ENCODE measurements around the gene SSRP1.

Gene SSRP1

DNA sequence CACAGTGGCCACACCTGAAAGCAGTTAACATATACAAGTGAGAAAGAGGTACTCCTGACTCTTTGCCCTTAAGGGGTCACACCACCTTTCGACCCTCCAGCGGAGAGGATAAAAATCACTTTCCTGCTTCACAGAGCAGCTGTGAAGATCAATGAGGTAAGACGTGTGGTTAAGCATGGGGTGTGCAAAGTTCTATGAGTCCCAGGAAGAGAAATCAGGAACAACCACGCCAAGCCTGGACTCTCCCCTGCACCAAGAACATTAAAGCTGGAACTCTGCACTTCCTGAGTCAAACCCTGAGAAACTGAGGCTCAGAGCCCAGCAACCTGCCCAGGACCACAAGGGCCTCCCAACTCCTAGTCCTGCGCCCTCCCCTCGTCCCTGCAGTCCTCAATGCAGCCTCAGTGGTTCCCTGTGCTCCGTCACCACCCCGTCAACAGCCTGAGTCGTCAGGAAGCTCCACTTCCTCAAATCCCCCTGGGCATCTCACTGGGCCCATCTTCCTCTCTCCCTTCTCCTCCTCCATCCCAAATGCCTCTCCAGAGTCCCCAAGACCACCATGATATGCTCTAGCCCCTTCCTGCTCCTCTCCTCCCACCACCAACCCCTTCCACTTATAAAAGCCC, 28.6 kb downstream of the SSRP1 start:
- H3K27ac ChIP-seq (ENCODE audit: low read depth, low read length) = no peak overlapping the region
- peaks cover 27% of the 10 kb centered on the region for H3K4me1 ChIP-seq (ENCODE audit: control insufficient read depth, insufficient read depth, low read length)
- no peak overlapping the region for H3K4me3 ChIP-seq (ENCODE audit: low read depth, low read length)
- H3K27me3 ChIP-seq (ENCODE audit: control insufficient read depth, insufficient read depth, low read length) = no peaks in the 10 kb centered on the region
- H3K9me3 ChIP-seq (ENCODE audit: control insufficient read depth, insufficient read depth, low read depth, low read length) = no peaks in the 10 kb centered on the region
- peaks cover 68% of the 10 kb centered on the region for H3K36me3 ChIP-seq (ENCODE audit: control insufficient read depth, insufficient read depth, low read length)
- H3K9ac ChIP-seq (ENCODE audit: low read length) = no peak overlapping the region

DNA sequence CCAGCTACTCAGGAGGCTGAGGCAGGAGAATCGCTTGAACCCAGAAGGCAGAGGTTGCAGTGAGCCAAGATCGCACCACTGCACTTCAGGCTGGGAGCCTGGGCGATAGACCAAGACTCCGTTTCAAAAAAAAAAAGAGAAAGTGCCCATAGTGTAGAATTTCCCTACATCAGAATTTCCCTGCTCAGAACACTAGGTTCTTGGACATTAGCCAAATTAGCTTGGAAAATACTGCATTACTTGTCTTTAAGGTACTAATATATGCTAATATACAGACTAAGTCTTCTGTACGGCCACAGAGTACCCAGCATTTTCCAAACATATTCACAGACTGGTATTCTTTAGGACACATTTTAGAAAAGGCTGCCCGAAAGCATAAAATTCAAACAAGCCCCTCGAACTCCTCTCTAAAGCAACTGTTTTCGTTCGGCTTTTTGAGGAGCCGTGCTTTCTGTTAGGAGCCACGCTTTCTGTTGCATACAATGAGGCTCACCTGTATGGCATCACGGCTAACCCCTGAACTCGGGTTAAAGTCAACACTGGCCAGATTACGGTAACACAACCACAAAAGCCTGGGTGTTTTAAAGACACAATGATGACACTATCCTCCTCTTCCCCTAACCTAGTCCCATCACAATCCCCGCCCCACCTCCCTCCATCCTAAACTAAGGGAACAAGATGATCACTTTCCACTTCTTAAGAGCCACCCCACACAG, 29.4 kb downstream of the SSRP1 start:
- peaks cover 22% of the 10 kb centered on the region for H3K4me1 ChIP-seq (ENCODE audit: control insufficient read depth, insufficient read depth, low read length)
- H3K36me3 ChIP-seq (ENCODE audit: control insufficient read depth, insufficient read depth, low read length) = peaks cover 72% of the 10 kb centered on the region
- H3K9ac ChIP-seq (ENCODE audit: low read length) = no peak overlapping the region
- no peaks in the 10 kb centered on the region for H3K9me3 ChIP-seq (ENCODE audit: control insufficient read depth, insufficient read depth, low read depth, low read length)
- no peak overlapping the region for H3K4me3 ChIP-seq (ENCODE audit: low read depth, low read length)
- H3K27ac ChIP-seq (ENCODE audit: low read depth, low read length) = no peak overlapping the region
- no peaks in the 10 kb centered on the region for H3K27me3 ChIP-seq (ENCODE audit: control insufficient read depth, insufficient read depth, low read length)

DNA sequence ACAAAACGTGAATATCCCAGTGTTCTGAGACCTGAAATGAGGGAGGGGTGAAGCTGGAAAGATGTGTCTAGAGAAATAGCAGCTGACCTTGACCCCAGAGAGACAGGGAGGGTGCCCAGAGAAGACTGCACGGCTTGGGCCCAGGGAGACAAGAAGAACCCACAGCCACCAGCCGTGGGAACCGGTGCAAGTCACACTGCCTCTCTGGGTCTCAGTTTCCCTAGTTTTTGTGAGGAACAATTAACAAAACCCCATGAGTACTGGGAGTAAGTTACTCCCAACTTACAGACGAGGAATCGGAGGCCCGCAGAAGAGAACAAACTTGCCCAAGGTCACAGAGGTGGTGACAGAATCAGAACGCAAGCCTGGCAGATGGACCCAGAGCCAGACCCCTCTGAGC, 30.2 kb downstream of the SSRP1 start:
- H3K27ac ChIP-seq (ENCODE audit: low read depth, low read length) = no peak overlapping the region
- no peaks in the 10 kb centered on the region for H3K27me3 ChIP-seq (ENCODE audit: control insufficient read depth, insufficient read depth, low read length)
- no peak overlapping the region for H3K4me3 ChIP-seq (ENCODE audit: low read depth, low read length)
- no peaks in the 10 kb centered on the region for H3K9me3 ChIP-seq (ENCODE audit: control insufficient read depth, insufficient read depth, low read depth, low read length)
- peaks cover 16% of the 10 kb centered on the region for H3K4me1 ChIP-seq (ENCODE audit: control insufficient read depth, insufficient read depth, low read length)
- no peak overlapping the region for H3K9ac ChIP-seq (ENCODE audit: low read length)
- H3K36me3 ChIP-seq (ENCODE audit: control insufficient read depth, insufficient read depth, low read length) = peaks cover 78% of the 10 kb centered on the region

DNA sequence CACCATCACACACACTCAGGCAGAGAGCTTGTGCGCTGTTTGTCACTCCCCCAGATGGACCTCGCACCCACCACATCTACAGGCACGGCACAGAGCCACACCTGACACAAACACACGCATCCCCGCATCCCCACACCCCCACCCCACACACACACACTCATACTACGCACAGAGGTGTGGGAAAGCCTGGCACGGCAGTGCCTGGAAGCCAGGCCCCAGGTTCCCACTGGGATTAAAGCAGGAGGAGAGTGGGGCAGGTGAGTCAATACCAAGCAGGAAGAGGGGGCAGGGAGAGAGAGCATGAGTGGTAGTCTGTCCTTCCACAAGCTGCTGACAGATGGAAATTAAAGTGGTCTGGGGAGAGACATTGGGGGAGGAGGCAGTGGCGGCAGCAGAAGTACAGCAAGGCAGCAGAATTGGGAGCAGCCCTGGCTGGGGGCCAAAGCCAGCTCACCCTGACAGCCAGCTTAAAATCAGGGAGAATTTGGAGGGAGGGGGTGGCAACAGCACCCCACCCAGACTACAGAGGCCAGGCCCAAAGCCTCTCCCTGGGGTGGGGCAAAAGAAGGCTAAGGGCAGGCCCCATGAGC, 31.6 kb downstream of the SSRP1 start:
- Histone ChIP-seq H3K36me3 (ENCODE audit: control insufficient read depth, insufficient read depth, low read length) (peaks cover 78% of the 10 kb centered on the region), H3K9ac (ENCODE audit: low read length) (no peak overlapping the region), H3K9me3 (ENCODE audit: control insufficient read depth, insufficient read depth, low read depth, low read length) (peaks cover 12% of the 10 kb centered on the region), H3K4me1 (ENCODE audit: control insufficient read depth, insufficient read depth, low read length) (peaks cover 14% of the 10 kb centered on the region; the same call in 1 of the 2 replicates), H3K27ac (ENCODE audit: low read depth, low read length) (no peak overlapping the region), H3K27me3 (ENCODE audit: control insufficient read depth, insufficient read depth, low read length) (no peaks in the 10 kb centered on the region), H3K4me3 (ENCODE audit: low read depth, low read length) (no peak overlapping the region)

DNA sequence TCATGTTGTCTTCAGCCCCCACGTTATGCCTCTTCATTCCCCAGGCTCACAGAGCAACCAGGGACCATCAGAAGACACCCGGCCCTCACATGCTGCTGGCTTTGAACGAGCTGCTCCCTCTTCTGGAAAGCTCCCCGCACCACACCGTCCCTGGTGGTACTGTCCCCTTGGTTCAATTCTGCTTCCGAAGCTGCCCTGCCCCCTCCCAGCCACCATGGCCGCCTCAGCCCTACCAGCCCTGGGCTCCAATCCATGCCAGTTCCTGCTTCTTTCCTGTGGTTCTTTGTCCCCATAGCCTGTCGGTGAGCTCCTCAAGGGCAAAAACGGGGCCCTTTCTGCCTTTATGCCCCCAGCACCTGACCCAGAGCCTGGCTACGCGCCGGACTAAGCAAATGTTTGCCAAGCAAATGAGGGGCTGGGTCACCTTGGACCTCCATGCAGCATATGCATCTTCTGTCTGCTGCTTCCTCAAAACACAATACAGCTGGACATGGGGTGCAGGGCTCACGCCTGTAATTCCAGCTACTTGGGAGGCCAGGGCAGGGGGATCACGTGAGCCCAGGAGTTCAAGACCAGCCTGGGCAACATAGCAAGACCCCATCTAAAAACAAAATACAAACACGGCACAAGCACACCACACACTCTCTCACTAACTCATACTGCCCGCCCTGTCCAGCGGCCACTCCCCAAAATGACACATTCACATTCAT, 32.3 kb downstream of the SSRP1 start:
- Histone ChIP-seq H3K27ac (ENCODE audit: low read depth, low read length) (no peak overlapping the region), H3K4me1 (ENCODE audit: control insufficient read depth, insufficient read depth, low read length) (peaks cover 14% of the 10 kb centered on the region; the same call in 1 of the 2 replicates), H3K27me3 (ENCODE audit: control insufficient read depth, insufficient read depth, low read length) (no peaks in the 10 kb centered on the region), H3K4me3 (ENCODE audit: low read depth, low read length) (no peak overlapping the region), H3K9ac (ENCODE audit: low read length) (no peak overlapping the region), H3K9me3 (ENCODE audit: control insufficient read depth, insufficient read depth, low read depth, low read length) (peaks cover 13% of the 10 kb centered on the region), H3K36me3 (ENCODE audit: control insufficient read depth, insufficient read depth, low read length) (peaks cover 77% of the 10 kb centered on the region)

DNA sequence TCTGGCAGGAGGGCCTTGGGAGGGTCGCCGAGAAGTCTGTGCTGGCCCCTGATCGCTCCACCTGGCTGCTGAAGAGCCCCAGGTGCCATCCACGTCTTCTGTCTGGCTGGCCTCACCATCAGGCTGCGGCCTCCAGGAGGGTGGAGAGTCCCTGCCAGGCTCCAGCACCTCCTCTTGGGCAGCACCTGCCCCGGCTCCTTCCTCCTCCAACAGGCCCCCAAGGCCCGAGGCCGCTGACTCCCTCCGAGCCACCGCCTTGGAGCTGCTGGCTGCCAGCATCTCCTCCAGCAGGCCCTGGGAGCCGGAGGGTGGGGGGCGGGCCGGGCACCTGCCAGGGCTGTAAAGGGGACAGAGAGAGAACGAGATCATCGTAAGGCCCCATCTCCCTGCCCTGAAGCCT, 33.2 kb downstream of the SSRP1 start:
- H3K9ac ChIP-seq (ENCODE audit: low read length) = no peak overlapping the region
- no peak overlapping the region for H3K27ac ChIP-seq (ENCODE audit: low read depth, low read length)
- H3K9me3 ChIP-seq (ENCODE audit: control insufficient read depth, insufficient read depth, low read depth, low read length) = peaks cover 13% of the 10 kb centered on the region
- peaks cover 14% of the 10 kb centered on the region; the same call in 1 of the 2 replicates for H3K4me1 ChIP-seq (ENCODE audit: control insufficient read depth, insufficient read depth, low read length)
- H3K36me3 ChIP-seq (ENCODE audit: control insufficient read depth, insufficient read depth, low read length) = peaks cover 77% of the 10 kb centered on the region
- no peaks in the 10 kb centered on the region for H3K27me3 ChIP-seq (ENCODE audit: control insufficient read depth, insufficient read depth, low read length)
- H3K4me3 ChIP-seq (ENCODE audit: low read depth, low read length) = no peak overlapping the region

DNA sequence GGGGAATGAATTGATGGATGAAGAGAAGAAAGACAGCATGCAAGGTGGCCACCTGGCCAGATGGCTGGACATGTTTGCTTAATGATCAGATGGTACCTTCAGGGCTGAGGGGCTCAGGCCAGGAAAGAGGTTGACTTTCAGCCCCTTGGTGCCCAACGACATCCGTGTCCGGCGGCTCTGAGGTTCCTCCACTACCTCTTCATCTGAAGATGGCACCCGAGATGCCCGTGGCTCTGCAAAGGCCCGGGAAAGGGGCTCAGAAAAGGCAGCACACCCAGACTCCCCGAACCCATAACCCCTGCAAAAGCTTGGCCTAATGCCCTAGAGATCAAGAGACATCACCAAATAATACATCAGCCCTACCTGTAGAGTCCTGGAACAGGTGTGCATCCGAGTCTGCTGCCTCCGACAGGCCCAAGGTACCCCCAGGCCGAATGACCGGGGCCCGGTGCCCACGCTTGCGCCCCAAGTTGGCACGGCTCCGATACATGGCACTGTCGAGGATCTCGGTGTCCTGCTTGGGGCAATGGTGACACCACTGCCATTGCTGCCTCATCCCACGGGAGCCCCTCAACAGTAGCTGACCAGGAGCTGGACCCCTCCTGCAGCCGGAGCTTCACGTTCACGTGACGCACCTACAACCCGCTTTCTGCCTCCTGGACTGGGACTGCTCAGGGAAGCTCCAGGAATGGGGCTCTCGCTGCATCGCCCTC, 33.8 kb downstream of the SSRP1 start:
- Histone ChIP-seq H3K4me1 (ENCODE audit: control insufficient read depth, insufficient read depth, low read length) (peaks cover 8% of the 10 kb centered on the region; the same call in 1 of the 2 replicates), H3K27me3 (ENCODE audit: control insufficient read depth, insufficient read depth, low read length) (no peaks in the 10 kb centered on the region), H3K27ac (ENCODE audit: low read depth, low read length) (no peak overlapping the region), H3K4me3 (ENCODE audit: low read depth, low read length) (no peak overlapping the region), H3K9ac (ENCODE audit: low read length) (no peak overlapping the region), H3K36me3 (ENCODE audit: control insufficient read depth, insufficient read depth, low read length) (peaks cover 77% of the 10 kb centered on the region), H3K9me3 (ENCODE audit: control insufficient read depth, insufficient read depth, low read depth, low read length) (peaks cover 13% of the 10 kb centered on the region)

DNA sequence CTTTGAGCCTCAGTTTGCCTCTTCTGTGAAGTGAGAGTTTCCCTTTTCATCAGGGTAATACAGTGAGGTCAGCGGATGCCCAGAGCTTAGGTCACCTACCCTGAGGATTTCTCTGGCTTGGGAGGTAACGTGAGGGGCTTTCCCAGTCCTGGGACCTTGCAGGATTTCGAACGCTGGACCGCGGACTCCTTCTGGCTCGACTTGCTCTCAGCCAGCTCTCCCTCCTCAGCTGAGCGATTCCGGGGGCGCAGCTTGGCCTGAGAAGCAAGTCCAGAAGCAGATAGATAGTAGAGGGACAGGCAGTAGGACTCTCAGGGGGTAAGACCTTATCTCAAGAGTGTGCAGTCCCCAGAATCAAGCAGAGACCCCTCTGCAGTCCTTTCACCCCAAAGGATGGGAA, 34.9 kb downstream of the SSRP1 start:
- Histone ChIP-seq H3K9ac (ENCODE audit: low read length) (no peak overlapping the region), H3K4me3 (ENCODE audit: low read depth, low read length) (no peak overlapping the region), H3K4me1 (ENCODE audit: control insufficient read depth, insufficient read depth, low read length) (peaks cover 8% of the 10 kb centered on the region; the same call in 1 of the 2 replicates), H3K36me3 (ENCODE audit: control insufficient read depth, insufficient read depth, low read length) (peaks cover 82% of the 10 kb centered on the region), H3K27me3 (ENCODE audit: control insufficient read depth, insufficient read depth, low read length) (no peaks in the 10 kb centered on the region), H3K27ac (ENCODE audit: low read depth, low read length) (no peak overlapping the region), H3K9me3 (ENCODE audit: control insufficient read depth, insufficient read depth, low read depth, low read length) (peaks cover 13% of the 10 kb centered on the region)

DNA sequence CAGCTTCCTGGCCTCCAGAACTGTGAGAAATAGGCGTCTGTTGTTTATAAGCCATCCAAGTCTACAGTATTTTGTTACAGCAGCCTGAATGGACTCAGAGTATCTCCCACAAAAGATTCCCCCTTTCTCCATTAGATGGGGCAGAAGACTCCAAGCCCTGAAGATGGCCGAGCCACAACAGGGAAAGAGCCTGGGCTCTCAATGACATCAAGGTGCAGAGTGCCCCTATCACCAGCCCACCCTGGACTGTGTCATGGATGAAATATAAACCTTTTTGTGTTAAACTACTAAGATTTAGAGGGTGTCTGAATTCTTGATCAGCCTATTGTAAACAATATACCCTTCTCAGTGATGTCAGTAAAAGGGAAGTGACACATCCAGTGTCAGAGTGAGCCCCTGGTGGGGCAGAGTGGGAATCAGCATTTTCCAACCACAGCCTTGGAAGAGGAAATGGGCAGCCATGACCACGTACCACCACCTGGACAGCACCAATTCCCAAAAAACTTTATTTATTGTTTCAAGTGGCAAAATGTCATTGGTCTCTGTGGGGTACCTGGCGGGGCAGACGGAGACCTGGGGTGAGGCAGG, 36.4 kb downstream of the SSRP1 start:
- no peak overlapping the region for H3K27ac ChIP-seq (ENCODE audit: low read depth, low read length)

DNA sequence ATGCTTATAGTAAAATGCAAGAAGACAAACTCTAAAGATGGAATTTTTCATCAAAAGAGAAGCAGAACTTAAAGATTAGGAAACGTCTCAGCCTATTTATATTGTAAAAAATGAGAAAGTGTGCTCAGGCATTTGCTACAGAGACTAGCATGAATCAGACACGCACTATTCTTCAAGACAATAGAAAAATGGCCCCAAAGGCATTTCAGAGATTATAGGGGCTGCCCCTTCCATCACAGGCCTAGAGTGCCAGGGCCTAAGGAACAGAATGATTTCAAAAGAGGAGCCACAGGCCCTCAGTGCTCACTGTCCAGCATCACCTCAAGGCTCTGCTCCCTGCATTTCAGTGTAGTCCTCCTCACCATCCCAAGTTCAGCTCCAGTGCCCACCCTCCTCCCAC, 38.5 kb downstream of the SSRP1 start:
- Histone ChIP-seq H3K4me3 (ENCODE audit: low read depth, low read length) (no peak overlapping the region), H3K27me3 (ENCODE audit: control insufficient read depth, insufficient read depth, low read length) (no peaks in the 10 kb centered on the region), H3K9me3 (ENCODE audit: control insufficient read depth, insufficient read depth, low read depth, low read length) (peaks cover 13% of the 10 kb centered on the region), H3K4me1 (ENCODE audit: control insufficient read depth, insufficient read depth, low read length) (0 out of 2 replicates have a peak, but pooled peaks cover 6% of the 10 kb centered on the region), H3K27ac (ENCODE audit: low read depth, low read length) (no peak overlapping the region), H3K9ac (ENCODE audit: low read length) (no peak overlapping the region), H3K36me3 (ENCODE audit: control insufficient read depth, insufficient read depth, low read length) (peaks cover 59% of the 10 kb centered on the region)

More for the DNA sequence above, 36.4 kb downstream of the SSRP1 start:
- Histone ChIP-seq H3K27me3 (ENCODE audit: control insufficient read depth, insufficient read depth, low read length) (no peaks in the 10 kb centered on the region), H3K4me1 (ENCODE audit: control insufficient read depth, insufficient read depth, low read length) (peaks cover 11% of the 10 kb centered on the region; the same call in 1 of the 2 replicates), H3K9ac (ENCODE audit: low read length) (no peak overlapping the region), H3K4me3 (ENCODE audit: low read depth, low read length) (no peak overlapping the region), H3K36me3 (ENCODE audit: control insufficient read depth, insufficient read depth, low read length) (peaks cover 73% of the 10 kb centered on the region), H3K9me3 (ENCODE audit: control insufficient read depth, insufficient read depth, low read depth, low read length) (peaks cover 13% of the 10 kb centered on the region)

Data from HUES6 (cell line).